WI38 (cell line): Measurements from ENCODE around the gene COLEC12.

Experiments used
- H3K4me3 ChIP-seq: 2 replicates; pipeline ENCODE4 v1.5.1; 2011; ENCODE audit warnings: low read depth, mild to moderate bottlenecking, control low read depth, low read length
- TF ChIP-seq, protein P1 (sequence below): IDR thresholded peaks from 2 replicates; pipeline ENCODE4 v1.5.1; 2012; ENCODE audit warnings: low read depth, mild to moderate bottlenecking, control low read depth, low read length

COLEC12 gene

DNA sequence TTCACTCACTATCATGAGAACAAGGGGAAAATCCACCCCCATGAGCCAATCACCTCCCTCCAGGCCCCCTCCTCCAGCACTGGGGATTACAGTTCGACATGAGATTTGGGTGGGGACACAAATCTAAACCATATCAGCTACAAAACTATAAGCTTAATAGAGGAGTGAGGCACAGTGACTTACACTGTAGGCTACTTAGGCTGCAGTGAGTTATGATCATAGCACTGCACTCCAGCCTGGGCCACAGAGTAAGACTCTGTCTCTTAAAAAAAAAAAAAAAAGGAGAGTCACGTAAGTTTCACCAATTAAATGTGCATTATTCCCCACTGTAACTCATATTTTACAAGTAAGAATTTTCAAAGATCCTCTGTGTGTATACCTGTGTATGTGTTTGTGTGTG is 26.2 kb upstream of the COLEC12 start:
- TF ChIP-seq, protein P1, sequence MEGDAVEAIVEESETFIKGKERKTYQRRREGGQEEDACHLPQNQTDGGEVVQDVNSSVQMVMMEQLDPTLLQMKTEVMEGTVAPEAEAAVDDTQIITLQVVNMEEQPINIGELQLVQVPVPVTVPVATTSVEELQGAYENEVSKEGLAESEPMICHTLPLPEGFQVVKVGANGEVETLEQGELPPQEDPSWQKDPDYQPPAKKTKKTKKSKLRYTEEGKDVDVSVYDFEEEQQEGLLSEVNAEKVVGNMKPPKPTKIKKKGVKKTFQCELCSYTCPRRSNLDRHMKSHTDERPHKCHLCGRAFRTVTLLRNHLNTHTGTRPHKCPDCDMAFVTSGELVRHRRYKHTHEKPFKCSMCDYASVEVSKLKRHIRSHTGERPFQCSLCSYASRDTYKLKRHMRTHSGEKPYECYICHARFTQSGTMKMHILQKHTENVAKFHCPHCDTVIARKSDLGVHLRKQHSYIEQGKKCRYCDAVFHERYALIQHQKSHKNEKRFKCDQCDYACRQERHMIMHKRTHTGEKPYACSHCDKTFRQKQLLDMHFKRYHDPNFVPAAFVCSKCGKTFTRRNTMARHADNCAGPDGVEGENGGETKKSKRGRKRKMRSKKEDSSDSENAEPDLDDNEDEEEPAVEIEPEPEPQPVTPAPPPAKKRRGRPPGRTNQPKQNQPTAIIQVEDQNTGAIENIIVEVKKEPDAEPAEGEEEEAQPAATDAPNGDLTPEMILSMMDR = no peak
- H3K4me3 ChIP-seq = no peak overlapping the region

DNA sequence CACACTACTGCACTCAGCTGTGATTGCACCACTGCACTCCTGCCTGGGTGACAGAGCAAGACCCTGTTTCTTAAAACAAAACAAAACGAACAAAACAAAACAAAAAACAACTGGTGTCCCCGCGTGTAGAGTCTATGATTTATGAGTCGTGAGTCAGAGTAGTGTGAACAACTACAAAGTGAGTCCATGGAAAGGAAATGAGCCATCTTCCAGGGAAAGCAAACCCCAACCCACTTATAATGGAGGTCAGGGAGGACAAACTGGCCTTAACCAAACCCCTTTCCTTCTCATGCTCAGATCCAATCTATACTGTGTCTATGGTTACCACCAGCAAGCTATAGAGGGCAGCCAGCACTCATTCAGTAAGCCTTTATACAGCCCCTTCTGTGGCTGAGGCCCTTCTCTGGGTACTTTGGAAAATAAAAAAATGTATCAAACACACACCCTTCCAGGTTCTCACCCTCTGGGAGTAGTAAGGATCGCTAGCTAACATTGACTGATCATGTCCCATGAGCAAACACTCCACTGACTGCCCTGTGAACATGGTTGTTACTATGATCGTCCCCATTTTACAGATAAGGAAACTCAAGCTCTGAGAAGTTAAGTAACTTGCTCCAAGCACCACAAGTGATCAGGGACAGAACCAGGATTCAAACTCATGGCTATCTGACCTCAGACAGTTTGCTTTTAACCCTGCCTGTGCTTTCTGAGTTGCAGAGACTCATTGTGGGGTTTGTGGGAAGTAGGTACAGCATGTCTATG is 24.7 kb upstream of the COLEC12 start:
- H3K4me3 ChIP-seq = no peak overlapping the region
- TF ChIP-seq, protein P1 = no peak

DNA sequence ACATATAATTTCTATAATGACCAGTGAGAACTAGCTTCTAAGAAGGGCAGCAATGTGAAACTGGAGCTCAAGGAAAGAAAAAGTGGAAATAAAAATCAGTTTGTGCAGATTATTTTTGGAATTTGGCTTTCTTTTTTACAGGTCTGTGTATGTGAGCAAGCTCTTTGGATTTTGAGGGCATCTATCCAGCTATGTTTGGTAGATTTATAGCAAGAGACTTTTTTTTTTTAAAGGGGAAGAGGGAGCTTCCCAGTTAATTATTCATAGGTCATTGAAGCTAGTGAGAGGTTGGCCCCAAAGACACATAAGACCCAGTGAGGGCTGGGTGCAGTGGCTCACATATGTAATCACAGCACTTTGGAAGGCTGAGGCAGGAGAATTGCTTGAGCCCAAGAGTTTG is 24.0 kb upstream of the COLEC12 start:
- no peak overlapping the region for H3K4me3 ChIP-seq
- TF ChIP-seq, protein P1 = no peak

DNA sequence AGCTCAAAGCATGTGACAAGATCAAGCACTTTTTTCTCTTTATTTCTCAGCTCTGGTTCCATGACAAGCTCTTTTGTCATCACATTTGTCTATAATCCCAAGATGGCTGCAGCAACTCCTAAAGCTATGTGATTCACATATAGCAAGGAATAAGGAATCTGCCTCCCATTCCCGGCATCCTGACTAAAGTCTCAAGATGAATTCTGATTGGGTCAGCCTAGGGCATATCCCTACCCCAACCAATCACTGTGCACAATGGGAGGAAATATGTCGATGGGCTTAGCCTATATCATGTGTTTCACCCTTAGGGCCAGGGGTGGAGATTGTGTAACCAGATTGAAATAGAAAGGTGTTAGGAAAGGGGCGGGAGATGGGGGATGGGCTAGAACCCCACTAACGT is 23.1 kb upstream of the COLEC12 start:
- no peak overlapping the region for H3K4me3 ChIP-seq
- TF ChIP-seq, protein P1 = no peak

DNA sequence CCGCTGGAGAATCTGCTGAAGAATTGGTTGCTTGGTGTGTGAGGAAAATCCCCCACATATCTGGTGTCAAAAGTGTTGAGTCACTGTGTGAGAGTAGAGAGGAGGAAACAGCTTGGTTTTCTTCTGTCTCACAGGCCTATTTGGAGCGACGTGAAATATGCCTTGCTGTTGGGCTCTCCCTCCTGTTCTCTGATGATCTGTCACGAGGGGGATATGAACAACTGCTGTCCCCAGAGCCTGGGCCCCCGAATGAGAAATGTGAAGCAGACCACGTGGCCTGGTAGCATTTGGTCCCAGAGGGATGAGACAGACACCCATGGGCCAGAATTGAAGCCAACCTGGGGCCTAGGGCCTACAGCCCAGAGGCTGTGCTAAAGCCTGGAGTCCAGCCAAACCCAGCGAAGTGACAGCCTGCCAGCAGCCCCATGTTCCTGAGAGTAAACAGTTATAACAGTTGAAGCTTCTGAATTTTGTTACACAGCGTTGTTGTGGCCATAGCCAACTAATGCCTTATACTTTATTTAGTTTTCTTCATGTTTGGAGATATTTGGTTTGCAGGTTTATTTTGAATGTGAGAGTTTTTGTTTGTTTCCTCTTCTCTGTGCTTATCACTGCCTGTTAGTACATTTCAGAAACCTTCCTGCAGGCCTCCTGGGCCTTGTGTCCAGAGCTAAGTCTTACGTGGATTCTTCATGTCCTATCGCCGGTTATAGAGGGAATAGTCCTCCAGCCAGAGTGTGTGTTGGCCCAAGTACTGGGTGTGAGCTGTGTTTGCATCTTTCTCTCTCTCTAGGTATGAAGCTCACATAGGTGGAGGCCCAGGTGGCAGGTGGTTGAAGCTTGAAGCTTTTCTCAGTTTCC is 18.7 kb upstream of the COLEC12 start:
- H3K4me3 ChIP-seq = no peak overlapping the region
- TF ChIP-seq, protein P1 = no peak

DNA sequence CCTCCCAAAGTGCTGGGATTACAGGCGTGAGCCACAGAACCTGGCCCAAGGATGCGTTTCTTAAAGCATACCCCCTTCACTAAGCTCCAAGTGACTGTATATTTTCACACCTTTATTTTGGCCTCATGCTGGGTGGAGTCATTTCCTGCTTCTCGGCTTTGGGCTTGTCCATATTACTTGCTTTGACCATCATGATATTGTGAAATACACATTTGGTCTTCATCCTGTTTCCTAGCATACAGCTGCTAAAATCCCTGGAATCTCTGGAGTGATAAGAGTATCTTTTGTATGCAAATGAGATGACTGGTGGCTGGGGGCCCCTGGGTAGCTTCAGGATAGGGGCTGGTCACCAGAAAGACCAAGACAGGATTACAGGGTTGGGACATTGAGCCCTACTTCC is 17.6 kb upstream of the COLEC12 start:
- TF ChIP-seq, protein P1 = no peak
- no peak overlapping the region for H3K4me3 ChIP-seq

DNA sequence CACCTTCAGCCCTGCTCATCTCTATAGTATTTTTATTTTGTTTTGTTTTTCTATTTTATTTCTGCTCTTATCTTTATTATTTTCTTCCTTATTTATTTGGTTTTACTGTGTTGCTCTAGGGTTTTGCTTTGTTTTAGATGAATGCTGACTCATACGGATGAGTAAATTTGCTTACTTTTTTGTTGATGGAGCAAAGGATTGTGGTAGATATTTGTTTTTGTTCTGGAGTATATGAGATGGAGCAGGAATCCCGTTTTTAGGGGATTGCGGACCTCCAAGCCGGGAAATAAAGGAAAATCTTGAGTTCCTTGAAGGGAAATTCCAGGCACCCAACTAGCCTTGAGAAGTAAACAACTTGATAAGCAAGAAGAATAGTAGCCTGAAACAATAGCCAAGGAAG is 15.3 kb upstream of the COLEC12 start:
- H3K4me3 ChIP-seq = no peak overlapping the region
- TF ChIP-seq, protein P1 = no peak
